ENCODE results near the gene ZNF653. TPM values are rescaled to one million over a fixed set of nuclear protein-coding genes. Genes with fewer than 3 reads are reported as not detected.

The ZNF653 gene
- total RNA-seq, 1 donor from 2014 or later, result 10.3 TPM

DNA sequence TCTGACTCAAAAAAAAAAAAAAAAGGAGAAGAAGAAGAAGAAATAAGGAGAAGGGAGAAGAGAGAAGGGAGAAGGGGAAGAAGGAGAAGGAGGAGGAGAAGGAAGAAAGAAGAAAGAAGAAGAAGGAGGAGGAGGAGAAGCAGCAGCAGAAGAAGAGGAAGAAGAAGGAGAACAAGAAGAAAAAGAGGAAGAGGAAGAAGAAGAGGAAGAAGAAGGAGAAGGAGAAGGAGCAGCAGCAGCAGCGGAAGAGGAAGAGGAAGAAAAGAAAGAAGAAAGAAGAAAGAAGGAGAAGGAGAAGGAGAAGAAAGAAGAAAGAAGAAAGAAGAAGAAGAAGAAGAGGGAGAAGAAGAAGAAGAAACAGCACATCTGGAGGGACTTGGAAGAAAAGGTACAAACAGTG lies 28.9 kb upstream of the ZNF653 start:
- H3K4me3 Mint-ChIP-seq (ENCODE audit: unreplicated experiment), result no peak overlapping the region
- TF ChIP-seq CTCF (IDR thresholded peaks at IDR 0.05), result no peak
- H3K27ac Mint-ChIP-seq (ENCODE audit: unreplicated experiment), result peak overlapping the region; percentile 16
- H3K36me3 Mint-ChIP-seq (ENCODE audit: unreplicated experiment), result no peaks in the 10 kb centered on the region
- H3K27me3 Mint-ChIP-seq (ENCODE audit: unreplicated experiment), result no peaks in the 10 kb centered on the region
- peaks cover 22% of the 10 kb centered on the region for H3K4me1 Mint-ChIP-seq (ENCODE audit: unreplicated experiment)
- DNase-seq (ENCODE audit: extremely low spot score, unreplicated experiment), result no peak
- no peaks in the 10 kb centered on the region for H3K9me3 Mint-ChIP-seq (ENCODE audit: unreplicated experiment)

DNA sequence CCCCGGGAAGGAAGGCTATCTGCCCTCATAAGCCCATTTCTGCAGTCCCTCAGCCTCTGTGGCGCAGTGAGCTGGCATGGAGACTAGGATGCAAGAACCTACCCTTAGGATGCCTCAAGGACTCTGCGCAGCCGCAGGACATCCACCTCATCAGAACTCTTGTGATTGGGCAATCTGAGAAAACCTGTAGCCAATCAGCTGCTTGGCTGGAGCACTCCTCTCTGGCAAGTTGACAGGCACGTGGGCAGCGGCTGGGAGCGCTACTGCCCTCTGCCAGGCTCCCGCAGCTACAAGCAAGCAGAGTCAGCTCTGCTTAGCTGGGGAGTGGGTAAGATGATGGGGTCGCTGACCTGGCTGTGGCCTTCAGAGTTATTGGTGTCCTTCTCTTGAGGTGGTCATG lies 24.8 kb upstream of the ZNF653 start:
- Mint-ChIP-seq H3K4me3 (ENCODE audit: unreplicated experiment) (no peak overlapping the region), H3K27ac (ENCODE audit: unreplicated experiment) (no peak overlapping the region)
- no peak for DNase-seq (ENCODE audit: extremely low spot score, unreplicated experiment)

GRCh38 chr19:11528551-11529341 lies 23.1 kb upstream of the ZNF653 start, which contains the start of gene ECSIT:
ECSIT (minus strand) TSS chr19:11529134; CDS start chr19:11519170, 9,964 bp downstream.
- H3K4me3 Mint-ChIP-seq (ENCODE audit: unreplicated experiment), result peak within 1 kb of the TSS; percentile 98
- peak within 1 kb of the TSS; percentile 96 for H3K27ac Mint-ChIP-seq (ENCODE audit: unreplicated experiment)
- no peaks in the 10 kb centered on the region for H3K9me3 Mint-ChIP-seq (ENCODE audit: unreplicated experiment)
- no peaks in the 10 kb centered on the region for H3K27me3 Mint-ChIP-seq (ENCODE audit: unreplicated experiment)
- no peak for TF ChIP-seq CTCF (IDR thresholded peaks at IDR 0.05)
- peak; percentile 97 for DNase-seq (ENCODE audit: extremely low spot score, unreplicated experiment)
- no peaks in the 10 kb centered on the region for H3K36me3 Mint-ChIP-seq (ENCODE audit: unreplicated experiment)
- peaks cover 16% of the 10 kb centered on the region for H3K4me1 Mint-ChIP-seq (ENCODE audit: unreplicated experiment)

More for the DNA sequence above, 24.8 kb upstream of the ZNF653 start:
- no peaks in the 10 kb centered on the region for H3K36me3 Mint-ChIP-seq (ENCODE audit: unreplicated experiment)
- no peaks in the 10 kb centered on the region for H3K27me3 Mint-ChIP-seq (ENCODE audit: unreplicated experiment)
- H3K4me1 Mint-ChIP-seq (ENCODE audit: unreplicated experiment), result peaks cover 17% of the 10 kb centered on the region
- H3K9me3 Mint-ChIP-seq (ENCODE audit: unreplicated experiment), result no peaks in the 10 kb centered on the region
- peak; percentile 9 for TF ChIP-seq CTCF (IDR thresholded peaks at IDR 0.05)

- TF ChIP-seq CTCF (IDR thresholded peaks at IDR 0.05), result no peak
- Mint-ChIP-seq H3K36me3 (ENCODE audit: unreplicated experiment) (no peaks in the 10 kb centered on the region), H3K4me3 (ENCODE audit: unreplicated experiment) (no peak overlapping the region)
Observed at GRCh38 chr19:11519138-11519537, 13.5 kb upstream of the ZNF653 start.

DNA sequence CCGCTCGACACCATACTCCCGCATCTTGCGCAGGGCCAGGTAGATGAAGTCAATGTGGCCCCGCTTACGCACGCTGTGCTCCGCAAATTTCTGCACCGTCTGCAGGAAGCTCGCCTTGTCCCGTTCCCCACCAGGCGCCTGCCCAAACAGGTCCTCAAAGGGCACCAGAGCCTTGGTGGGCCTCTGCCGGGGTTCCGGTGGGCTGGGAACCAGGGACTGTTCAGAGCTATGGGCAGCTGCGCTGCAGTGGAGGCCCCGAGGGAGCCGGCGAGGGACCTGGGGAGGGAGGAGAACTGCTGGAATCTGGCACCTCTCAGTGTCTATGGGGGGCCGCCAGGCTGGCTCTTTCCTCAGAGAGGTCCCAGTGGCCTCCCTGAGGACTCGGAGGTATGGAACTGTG lies 8.3 kb upstream of the ZNF653 start:
- Mint-ChIP-seq H3K9me3 (ENCODE audit: unreplicated experiment) (no peaks in the 10 kb centered on the region), H3K4me1 (ENCODE audit: unreplicated experiment) (no peaks in the 10 kb centered on the region), H3K36me3 (ENCODE audit: unreplicated experiment) (peaks cover 3% of the 10 kb centered on the region), H3K27me3 (ENCODE audit: unreplicated experiment) (no peaks in the 10 kb centered on the region), H3K27ac (ENCODE audit: unreplicated experiment) (no peak overlapping the region), H3K4me3 (ENCODE audit: unreplicated experiment) (no peak overlapping the region)
- DNase-seq (ENCODE audit: extremely low spot score, unreplicated experiment), result no peak
- TF ChIP-seq CTCF (IDR thresholded peaks at IDR 0.05), result no peak

More at GRCh38 chr19:11519138-11519537, 13.5 kb upstream of the ZNF653 start:
- DNase-seq (ENCODE audit: extremely low spot score, unreplicated experiment), result no peak
- H3K9me3 Mint-ChIP-seq (ENCODE audit: unreplicated experiment), result no peaks in the 10 kb centered on the region
- no peak overlapping the region for H3K27ac Mint-ChIP-seq (ENCODE audit: unreplicated experiment)
- H3K27me3 Mint-ChIP-seq (ENCODE audit: unreplicated experiment), result no peaks in the 10 kb centered on the region
- H3K4me1 Mint-ChIP-seq (ENCODE audit: unreplicated experiment), result no peaks in the 10 kb centered on the region
